ENCODE results near the gene AXIN2.
"Not testable (repeated sequence)": the region's sequence is repeated elsewhere in the genome, so short reads cannot be mapped to it uniquely, and the experiment has no call there.

The AXIN2 gene

GRCh38 chr17:65514082-65514481 lies 47.4 kb downstream of the AXIN2 start:
- DNase-seq: no peak

DNA sequence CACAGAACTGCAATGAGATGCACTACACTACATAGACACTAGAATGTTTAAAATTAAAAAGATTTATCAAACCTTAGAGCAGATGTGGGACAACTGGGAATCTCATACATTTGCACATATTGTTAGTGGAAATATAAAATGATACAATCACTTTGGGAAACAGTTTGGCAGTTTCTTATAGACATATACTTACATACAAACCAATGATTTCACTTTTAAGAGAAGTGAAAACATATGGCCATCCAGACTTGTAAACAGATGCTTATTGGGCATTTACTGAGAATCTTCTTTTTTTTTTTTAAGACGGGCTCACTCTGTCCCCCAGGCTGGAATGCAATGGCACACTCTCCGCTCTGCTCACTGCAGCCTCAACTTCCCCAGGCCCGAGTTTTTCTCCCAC lies 50.1 kb downstream of the AXIN2 start:
- DNase-seq: no peak

GRCh38 chr17:65509032-65509431 lies 52.4 kb downstream of the AXIN2 start:
- DNase-seq: no peak

DNA sequence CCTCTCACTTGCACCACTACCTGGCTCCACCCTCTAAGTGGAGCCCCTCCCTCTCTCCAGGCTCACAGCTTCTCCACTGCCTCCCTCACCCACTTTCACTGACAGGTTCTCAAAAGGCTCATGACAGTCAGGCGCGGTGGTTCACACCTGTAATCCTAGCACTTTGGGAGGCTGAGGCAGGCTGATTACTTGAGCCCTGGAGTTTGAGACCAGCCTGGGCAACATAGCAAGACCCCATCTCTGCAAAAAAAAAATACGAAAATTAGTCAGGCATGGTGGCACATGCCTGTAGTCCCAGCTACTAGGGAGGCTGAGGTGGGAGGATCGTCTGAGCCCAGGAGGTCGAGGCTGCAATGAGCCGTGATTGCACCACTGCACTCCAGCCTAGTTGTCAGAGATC lies 56.8 kb downstream of the AXIN2 start:
- DNase-seq: not testable (repeated sequence)

DNA sequence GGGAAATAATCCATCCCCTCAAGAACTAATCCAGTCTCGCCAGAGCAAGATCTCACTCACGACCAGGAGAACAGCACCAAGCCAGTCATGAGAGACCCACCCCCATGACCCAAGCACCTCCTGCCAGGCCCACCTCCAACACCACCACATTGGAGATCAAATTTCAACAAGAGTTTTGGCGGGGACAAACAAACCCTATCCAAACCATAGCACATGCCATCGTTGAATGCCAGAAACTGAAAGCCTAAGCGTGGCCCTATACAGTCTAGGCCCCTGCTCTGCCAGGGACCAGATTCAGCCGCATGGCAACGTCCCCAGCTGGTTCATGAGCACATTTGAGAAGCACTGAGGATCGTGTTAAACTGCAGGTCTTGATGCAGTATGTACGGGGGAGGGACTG lies 57.3 kb downstream of the AXIN2 start:
- DNase-seq: no peak

- DNase-seq: no peak
Measured at GRCh38 chr17:65503557-65503956, 57.9 kb downstream of the AXIN2 start.

GRCh38 chr17:65498816-65499215 lies 62.6 kb downstream of the AXIN2 start:
- DNase-seq: no peak

DNA sequence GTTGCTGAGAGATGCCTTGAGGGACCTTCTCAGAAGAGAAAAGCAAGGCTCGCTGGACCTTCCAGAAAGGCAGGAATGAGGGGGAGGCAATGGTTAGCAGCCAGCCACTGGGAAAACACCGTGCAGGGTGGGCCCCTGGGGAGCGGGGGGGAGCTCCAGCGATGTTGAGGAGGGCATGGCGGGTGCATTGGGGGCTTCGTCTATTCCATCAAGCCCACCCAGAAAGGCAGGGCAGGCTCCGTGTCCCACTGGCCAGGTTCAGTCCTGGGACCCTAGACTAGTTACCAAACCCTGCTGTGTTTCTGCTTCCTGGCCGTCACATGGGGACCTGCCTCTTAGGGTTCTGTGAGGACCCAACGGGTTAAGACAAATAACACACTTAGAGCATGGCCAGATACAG lies 64.6 kb downstream of the AXIN2 start:
- no peak for DNase-seq

DNA sequence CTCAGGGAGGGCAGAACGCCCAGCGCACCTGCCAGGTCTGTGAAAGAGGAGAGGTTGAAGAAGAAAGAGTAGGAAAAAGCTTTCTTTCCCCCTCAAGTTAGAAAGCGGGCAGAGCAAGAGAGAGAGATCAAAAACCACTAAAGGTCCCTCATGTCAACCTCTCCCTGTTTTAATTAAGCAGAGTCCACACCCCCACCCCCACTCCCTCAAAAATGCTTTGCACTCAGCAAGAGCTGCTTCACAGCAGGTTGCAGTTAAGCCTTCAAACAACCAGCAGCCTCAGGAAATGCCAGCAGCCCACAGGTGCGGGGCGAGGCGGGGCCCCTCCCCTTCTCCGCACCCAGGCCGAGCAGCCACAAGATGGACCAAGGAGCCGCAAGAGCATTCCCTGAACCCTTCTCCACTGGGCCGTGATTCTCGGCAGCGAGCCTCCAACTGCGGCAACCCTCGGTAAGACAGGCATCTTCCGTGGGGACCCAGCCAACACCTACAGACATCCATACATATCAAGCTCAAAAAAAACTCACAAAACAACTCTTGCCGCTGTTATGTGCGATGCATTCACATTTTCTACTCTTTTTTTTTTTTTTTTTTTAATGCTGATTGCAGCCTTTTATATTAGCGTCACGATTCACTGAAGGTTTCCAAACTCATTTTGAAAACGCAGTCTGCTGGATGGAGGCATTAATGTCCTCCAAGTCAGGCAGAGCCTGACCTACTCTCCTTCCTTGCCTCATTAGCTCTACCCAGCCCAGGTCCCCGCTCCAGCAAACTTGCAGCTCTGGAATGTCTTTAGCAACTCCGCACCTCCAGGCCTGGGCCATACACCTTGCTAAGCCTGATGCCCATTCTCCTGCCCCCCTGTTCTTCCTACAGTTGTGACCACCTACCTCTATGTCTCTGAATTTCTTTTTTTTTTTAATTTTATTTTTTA lies 66.1 kb downstream of the AXIN2 start:
- no peak for DNase-seq

DNA sequence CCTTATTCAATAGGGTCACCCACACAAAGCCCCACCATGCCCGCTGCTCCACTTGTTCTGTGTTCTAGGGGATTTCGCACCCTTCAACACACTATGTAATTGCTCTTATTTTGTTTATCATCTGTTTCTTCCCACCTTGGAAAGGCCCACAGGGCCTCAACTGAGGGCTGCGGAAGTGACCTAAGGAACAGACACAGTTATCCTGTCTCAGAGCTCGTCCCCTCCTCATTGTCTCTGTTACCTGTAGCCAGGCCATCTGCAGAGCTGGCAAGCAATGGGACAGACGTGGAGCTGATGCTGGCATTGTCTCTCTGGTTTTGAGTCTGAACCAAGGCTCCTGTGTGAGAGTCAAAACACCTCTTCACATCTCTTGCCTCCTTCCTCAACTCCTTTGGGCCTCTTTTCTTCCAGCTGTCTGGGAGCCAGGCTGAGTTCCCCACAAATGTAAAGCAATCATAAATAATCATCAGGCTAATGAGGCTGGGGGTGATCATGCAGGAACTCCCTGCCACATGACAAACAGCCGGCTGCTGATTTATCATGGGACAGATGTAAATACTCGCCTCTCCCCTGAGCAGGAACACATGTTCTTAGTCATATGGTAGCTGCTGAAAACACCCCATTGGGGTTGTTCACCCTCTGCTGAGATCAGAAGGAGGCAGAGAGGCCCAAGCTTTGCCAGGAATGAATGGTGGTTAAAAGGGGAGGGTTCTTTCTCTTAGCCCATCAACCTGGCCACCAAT lies 71.9 kb downstream of the AXIN2 start:
- DNase-seq: no peak

- no peak for DNase-seq
Measured at GRCh38 chr17:65488665-65489064, 72.8 kb downstream of the AXIN2 start.

GRCh38 chr17:65487990-65488389 lies 73.5 kb downstream of the AXIN2 start:
- DNase-seq: no peak

GRCh38 chr17:65487161-65487560 lies 74.3 kb downstream of the AXIN2 start:
- no peak for DNase-seq

DNA sequence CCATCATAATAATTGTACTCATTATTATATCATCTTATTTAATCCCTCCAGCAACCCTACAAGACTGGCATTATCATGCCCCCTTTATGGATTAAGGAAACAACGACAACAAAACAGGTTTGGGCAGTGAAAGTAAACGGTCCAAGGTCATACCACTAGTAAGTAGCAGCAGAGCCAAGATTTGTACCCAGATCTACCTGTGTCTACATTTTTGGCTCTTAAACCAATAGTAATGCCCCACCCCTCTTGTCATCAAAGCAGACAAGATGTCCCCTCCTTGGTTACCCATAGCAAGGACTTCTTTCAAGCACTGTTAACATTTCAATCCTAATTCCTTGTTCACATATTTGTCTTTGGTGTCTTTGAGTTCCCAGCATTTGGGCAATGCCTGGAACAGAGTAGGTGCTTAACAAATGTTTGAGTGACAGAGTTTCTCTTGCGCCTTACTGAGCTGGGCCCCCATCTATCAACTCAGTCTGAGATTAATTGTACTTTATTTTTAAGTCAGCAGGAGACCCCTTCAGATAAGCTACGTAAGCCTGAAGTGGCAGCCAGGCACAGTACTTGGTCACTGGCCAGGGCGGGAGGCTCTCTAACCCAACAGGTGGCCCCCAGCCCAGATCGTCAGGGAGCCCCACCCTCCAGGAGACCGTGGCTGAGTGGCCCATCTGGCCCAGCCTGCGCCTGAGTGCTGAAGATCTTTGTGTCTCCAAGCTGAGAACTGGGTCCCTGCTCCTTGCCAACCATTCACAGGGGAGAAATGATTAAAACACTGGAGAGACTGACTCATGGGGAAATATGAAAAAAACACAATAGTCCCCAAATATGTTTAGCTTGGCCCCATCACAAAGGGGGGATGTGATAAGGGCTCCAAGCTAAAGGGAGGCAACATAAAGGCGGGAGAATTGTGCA lies 75.8 kb downstream of the AXIN2 start:
- DNase-seq: no peak

DNA sequence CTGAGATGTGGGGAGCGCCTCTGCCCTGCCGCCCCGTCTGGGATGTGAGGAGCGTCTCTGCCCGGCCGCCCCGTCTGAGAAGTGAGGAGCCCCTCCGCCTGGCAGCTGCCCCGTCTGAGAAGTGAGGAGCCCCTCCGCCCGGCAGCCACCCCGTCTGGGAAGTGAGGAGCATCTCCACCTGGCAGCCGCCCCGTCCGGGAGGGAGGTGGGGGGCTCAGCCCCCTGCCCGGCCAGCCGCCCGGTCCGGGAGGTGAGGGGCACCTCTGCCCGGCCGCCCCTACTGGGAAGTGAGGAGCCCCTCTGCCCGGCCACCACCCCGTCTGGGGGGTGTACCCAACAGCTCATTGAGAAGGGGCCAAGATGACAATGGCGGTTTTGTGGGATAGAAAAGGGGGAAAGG lies 77.0 kb downstream of the AXIN2 start:
- DNase-seq: not testable (repeated sequence)

DNA sequence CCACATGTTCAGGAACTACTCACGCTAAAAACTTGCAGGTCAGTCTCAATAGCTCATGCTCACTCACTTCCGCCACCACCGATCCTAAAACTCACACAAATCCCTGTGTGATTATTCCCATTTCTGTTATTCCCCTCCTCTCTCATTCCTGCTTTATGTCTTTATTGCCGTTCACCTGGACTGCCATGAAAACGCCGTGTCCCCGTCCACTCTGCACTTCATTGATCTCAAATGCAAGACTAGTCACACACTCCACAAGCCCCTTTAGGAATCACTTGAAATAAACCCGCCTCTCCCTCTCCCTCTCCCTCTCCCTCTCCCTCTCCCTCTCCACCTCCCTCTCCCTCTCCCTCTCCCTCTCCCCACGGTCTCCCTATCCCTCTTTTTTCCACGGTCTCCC lies 78.0 kb downstream of the AXIN2 start:
- DNase-seq: no peak

DNA sequence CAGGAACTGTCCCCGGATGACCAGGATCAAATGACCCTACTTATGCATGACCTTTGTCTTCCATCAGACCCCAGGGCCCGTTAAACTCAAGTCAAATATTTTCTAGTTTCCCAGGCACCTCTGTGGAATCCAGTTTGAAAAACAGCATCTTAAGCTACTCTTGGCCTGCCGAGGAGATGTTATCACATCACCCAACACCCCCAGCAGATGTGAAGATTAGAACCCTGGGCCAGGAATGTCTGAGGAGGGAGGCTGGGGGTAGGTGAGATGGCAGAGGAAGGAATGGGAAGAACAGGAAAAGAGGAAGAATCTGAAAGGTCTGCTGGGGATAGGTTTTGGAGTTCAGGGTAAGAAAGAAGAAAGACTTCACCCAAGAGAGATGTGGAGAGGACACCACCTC lies 79.2 kb downstream of the AXIN2 start:
- DNase-seq: no peak

DNA sequence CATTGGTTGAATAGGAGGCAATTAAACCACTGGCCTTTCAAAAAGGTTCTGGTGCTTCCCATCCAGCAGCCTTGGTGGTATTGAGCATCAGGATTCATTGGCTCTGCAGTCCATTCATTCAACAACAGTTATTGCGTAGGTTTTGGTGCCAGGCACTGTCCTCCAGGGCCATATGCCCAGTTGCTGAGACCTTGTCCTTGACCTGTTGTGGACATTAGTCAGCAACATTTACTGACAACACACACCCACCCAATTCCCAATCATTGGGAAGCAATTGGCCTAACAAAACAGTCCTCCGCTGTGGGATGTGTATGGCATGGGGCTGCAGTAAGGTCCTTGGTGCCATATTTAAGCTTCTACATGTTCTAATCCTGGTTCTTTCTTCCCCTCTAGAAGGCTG lies 82.2 kb downstream of the AXIN2 start:
- no peak for DNase-seq
